CD4-positive, alpha-beta T cell treated with Interleukin-17A for 1 hour (primary cell): Measurements from ENCODE around the gene UTS2R.

Experiments
- DNase-seq: peaks from one replicate; pipeline ENCODE4 v3.0.0-alpha.2; 2020

Gene UTS2R

DNA sequence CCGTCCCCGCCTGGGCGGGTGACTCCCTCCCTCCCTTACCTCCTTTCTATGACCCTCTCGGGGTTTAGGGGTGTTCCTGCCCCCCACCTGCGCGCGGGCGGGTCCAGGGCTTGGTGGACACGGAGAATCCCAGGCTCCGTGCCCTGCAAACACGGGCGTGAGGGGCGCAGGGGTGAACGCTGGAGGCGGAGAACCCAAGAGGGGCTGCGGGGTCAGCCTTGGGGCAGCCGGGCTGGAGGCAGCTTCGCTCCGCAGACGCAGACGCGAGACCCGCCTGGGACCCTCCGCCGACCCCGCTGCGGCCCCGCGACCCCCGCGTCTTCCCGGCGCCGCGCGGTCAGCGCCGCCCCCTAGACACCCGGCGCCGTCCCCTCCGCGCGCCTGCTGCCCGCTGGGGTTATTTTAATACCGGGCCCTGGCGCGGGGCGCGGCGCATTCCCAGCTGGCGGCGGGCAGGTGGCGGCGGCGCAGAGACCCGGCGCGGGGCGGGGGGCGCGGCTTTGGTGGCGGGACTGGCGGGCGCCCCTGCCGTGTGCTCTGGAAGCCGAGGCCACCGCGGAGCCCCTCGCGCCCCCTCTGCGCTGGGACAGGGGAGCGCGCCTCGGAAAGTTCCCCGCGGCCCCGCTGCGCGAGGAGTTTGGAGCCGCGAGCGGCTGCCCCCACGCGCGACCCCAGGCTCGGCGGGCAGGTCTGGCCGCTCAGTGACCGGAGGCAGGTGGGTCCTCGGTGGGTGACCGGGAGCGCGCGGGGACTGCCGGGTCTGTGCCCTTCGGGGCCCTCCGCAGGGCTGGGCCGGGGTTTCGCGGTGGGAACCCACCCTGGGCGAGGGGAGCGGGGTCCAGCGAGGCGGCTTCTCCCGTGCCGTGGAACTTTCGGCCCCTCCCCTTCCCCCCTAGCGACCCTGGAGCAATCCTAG is at the start of gene UTS2R:
Gene UTS2R, plus strand, starts transcription at position 433 of the 916 bp plus-strand sequence. CDS start 2,560 bp downstream, outside the sequence.
- no peak for DNase-seq

DNA sequence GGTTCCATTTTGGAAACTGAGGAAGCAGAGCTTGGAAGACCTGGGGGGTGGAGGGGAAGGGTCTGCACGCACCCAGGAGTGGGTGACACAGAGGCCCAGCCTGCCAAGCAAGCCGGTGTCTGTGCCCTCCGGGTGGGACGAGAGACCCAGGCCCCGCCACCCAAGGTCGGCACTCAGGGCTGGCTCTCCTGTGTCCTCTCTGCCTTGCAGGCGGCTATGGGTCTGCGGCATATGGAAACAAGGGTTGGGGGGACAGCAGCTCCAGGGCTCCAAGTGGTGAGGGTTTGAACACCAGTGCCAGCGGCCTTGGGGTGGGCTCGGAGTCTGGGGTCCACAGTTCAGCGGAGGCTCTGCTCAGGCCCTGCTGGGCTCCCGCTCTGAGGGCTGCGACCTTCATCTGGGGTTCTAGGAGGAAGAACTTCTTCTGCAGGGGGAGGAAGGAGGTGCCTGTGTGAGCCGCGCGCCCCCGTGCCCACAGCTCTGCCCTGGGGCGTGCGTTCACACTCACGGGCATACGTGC is 49.6 kb upstream of the UTS2R start:
- DNase-seq, result no peak

DNA sequence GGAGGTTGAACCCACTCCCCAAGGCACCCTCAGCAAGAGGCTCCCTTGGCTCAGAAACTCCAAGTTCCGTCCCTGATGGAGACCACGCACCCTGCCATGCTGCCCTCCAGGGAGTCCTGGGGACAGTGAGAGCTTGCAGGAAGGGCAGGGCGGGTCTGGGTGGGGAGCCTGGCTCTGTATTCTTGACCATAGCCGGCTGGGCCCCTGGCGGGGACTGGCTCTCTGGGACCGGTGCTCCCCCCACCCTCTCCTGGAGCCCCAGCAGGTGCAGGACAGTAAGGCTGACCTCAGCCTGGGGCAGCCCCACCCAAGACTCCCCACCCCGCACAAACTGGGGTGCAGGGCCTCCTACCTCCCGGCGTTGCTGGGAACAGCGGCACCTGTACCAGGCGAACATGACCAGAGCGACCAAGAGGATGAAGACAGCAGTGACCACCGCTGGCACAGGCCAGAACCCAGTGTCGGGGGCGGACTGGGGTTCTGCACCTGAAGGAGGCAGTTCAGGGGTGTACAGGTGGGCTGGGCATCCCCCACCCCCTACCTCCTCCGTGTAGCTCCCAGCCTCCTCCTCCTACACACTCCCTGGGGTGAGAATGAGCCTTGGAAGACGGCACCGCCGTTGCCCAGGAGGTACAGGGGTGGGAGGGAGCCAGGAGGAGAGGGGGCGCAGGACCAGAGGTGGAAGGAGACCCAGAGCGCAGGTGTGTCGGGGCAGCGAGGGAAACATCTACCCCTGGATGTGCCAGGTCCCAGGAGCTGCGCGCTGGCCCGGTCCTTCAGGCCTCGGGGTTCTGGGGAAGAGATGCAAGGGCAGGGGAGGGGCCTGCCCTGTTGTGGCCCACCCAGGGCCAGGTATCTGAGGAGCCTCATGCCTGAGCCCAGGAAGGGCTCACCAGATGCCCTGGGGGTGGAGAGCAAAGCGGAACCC is 48.8 kb upstream of the UTS2R start:
- DNase-seq, result no peak

DNA sequence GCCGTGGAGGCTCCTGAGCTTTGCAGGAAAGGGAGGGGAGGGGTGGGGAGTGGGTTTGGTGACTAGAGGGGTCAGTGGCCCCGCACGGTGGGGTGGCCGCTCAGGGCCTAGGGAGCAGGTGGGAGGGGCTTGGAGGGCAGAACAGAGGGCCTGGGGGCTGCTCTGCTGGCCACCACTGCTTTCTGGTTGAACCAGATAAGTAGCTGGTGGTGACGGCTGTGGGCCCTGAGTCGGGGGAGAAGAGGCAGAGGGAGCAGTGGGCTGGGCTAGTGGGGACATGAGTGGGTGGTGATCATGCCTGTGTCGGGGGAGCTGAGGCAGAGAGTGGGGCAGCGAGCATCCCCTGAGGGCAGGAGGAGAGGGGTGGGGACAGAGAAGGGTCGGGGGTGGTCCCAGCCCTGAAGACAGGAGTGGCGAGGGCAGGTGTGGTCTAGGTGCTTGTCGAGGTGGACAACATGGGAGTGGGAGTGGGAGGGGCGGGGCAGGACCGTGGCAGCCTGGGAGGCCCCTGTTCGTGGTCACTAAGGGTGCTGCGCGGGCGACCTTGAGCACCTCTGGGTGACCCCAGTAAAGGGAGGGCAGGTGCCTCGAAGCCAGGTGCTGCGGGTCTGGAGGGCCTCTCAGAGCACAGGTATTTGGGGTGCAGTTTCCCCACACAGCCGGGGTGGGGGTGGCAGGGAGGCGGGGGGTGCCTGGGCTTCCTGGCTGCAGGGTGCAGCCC is 47.9 kb upstream of the UTS2R start:
- DNase-seq, result no peak

DNA sequence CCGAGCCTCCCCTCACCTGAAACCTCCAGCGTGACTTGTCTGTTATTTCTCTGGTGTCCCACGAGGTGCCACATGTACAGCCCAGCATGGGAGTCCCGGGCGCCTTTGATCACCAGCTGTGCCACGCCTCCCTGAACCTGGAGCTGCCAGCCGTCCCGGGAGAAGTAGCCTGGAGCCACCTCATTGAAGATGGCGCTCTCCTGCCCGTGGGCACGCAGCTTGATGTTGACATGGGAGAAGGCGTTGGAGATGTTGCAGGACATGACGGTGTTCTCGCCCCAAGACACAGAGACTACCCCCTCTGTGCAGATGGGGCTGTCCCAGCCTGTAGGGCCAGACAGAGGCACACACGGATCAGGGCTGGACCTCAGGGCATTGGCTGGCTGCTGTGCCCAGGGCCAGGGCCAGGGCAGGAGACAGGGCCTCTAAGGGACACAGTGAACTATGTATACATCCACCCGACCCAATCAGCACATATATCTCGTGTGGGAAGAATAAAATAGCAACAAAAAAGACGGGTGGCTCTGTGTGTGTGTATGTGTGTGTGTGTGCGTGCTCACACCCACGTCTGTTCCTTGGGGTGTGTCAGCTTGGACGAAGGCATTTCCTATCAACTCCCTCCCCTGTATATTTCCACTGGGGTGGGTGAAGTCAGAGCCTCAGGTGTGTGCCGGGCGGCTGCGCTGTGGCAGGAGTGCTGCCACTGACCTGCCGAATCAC is 46.8 kb upstream of the UTS2R start:
- no peak for DNase-seq

DNA sequence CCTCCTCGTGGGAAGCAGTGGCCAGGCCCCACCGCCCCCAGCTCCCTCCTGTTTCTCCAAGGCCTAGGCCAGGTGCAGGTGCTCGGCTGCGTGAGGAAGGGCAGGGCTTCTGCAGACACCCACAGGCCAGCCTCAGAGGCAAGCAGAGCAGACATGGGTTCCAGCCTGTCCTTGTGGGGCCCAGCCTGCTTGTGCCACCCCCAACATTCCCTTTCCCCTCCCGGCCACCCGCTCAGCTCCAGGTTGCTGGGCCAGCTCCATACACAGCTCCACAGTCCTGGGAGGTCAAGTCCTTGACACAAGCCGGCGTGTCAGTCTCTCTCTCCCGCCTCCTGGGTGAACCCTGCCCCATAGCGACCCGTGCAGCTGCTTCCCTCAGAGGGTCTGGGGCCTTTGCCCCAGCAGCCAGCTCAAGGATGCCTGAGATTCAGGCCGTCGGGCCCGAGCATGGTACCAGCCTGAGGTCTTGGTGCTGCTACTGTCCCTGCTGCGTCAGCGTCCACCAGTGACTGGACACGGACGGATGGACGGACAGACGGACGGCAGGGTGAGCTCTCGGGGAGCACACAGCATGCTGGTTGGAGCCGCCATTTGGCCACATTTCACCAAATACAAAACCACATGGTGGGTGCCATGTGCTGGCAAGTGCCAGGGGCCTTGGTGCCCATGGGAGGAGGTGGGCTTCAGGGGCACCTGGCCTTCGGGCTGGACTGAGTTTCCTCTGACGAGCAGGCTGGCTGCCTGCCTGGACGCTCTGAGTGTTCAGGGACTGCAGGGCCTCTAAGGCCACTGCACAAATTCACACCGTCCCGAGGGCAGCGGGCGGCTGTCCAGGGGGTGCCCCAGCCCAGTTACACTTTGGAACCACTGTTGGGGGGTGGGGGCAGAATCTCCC is 46.0 kb upstream of the UTS2R start:
- DNase-seq, result no peak

DNA sequence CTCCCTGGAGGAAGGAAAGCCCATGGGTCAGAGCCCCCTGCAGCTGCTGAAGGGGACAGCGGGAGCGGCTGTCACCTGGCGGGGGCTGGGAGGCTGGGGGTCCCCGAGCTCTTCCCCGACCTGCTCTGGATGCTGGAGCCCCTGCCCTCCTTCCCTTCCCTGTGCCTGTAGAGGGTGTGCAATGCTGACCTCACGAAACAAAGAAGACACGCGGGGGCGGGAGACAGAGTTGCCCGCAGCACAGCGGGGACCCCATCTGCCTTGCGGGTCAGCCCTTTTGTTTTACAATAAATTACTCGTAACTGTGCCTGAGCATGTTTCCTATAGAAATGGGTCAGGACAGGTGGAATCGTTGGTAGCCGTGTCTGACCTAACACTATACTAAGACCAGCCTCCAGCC is 44.3 kb upstream of the UTS2R start:
- DNase-seq, result no peak

DNA sequence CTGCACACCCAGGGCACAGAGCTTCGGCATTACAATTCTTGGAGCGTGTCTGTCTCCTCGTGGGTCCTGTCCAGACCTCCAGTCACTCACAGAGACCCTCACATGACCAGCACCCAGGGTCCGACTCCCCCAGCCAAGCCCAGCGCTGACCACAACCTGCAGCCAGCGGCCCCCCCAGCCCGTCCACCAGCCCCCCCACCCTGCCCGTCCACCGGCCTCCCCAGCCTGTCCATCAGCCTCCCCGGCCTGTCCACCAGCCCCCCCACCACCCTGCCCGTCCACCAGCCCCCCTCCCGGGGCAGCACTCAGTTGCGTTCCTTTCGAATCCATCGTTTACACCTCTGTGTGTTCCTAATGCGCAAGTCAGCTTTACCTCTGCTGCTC is 43.8 kb upstream of the UTS2R start:
- DNase-seq, result no peak

DNA sequence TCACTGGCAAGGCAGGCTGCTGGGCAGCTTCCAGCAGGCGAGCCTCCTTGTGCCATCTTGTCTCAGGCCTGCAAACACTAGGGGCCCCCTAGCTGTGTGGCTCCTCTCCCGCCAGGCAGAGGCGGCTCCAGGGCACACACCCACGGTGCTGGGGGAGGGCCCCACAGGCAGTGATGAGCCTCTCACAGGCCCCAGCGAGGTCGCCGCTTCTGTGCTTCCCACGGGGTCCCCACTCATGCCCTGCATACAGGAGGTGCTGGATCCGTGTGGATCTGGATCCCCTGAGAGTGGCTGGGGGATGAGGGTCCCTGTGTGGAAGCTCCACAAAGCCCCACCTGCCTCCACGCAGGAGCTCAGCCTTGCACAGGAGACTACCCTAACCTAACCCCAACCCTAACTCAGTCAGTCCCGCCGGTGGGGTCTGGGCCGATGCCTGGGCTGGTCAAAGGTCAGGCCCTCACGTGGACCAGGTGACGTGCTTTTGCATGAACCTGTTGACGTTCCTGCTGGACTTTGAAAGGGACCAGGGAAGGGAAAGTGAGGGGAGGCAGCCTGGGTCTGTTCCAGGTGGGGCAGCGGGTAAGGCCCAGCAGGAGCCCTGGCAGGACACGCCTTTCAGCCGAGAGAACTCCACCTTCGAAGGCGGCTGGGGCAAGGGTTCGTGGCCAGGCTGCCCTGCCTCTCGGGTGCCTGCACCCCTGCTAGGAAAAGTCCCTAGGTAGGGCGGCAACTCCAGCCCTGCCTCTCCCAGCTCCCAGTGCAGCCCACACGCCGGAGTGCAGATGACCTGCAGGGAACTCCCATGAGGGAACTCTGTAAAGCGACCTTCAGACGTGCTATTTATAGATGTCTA is 43.2 kb upstream of the UTS2R start:
- DNase-seq, result no peak

DNA sequence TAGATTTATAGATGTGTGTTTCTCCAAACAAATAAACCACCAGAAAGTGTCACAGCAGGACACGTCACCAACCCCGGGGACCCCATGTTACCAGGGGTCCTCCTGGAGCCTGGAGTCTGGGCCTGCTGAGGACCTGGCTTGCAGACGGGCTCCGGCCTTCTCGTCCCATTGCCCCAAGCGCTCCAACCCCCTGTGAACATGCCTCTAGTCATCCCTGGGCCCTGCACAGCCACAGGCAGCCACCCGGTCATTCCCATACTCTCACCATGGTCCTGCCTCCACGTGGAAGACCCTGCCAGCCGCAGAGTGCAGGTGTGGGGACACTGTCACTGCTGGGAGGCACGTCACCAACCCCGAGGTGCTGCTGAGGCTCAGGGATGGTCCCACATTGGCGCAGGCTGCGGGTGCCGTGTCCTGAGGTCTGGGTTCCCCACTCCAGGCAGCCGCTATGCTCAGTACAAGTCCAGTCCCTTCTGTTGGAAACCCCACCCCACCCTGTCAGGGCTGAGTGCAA is 42.5 kb upstream of the UTS2R start:
- DNase-seq, result no peak

DNA sequence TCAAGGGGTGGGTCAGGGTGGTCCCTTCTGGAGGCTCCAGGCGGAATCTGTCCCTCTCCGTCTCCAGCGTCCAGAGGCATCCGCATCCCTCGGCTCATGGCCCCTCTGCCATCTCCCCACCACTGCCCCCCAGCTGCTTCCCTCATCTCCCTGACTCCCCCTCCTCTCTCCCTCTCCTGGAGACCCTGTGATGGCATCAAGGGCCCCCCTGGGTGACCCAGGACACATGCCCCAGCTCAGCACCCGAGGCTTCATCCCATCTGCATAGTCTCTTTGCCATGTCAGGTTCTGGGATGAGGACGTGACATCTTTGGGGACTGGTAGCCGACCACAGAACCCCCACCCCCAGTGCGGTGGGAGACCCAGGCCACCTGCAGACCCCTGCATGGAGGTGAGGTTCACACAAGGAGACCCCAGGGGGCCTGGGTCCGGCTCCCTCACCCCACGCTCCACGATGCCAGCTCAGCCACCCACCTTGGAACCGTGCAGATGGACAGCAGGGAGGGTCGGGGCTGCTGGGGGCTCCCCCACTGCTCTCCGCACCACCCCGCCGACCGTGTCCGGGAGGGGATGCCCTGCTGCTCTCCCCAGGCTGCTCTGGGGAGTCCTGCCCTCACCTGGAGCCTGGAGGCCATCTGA is 41.8 kb upstream of the UTS2R start:
- DNase-seq, result no peak

DNA sequence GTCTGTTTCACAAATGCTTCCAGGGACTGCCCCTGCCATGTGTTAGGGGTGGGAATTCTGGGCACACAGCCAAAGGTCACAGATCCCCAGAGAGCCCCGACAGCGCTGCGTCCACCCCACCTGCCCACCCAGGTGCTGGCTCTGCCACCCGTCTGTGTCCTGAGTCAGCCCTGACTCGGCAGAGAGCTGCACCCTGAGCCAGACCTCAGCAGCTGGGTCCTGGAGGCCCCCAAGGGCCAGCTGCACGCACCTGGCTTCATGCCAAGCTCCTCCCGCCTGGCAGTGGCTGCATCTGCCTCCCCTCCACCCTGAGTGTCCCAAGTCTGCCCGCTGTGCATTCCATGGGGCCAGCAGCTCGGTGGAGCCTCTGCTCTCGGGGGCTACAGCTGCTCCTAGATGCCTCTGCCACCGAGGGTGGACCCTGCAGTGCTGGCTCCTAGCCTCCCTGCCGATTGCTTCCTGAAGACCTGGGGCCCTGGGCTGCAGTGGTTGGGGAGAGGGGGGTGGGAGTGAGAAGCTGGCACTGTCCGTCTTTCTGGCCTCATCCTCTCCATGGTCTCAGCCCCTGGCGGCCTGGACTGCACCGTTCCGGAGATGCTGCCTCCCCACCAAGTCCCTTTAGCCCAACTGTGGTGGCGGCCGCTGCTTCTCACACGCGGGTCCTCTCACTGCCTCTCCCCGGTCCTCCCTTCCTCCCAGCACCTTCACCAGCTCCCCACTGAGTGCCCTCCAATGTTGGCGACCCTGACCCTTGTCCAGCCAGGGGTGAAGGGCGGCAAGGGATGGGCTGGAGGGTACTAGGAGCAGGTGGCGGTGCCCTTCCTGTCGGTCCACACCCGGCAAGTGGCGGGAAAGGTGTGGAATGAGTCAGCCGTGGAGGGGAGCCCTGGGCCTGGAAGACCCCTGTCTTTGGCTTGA is 41.0 kb upstream of the UTS2R start:
- no peak for DNase-seq

DNA sequence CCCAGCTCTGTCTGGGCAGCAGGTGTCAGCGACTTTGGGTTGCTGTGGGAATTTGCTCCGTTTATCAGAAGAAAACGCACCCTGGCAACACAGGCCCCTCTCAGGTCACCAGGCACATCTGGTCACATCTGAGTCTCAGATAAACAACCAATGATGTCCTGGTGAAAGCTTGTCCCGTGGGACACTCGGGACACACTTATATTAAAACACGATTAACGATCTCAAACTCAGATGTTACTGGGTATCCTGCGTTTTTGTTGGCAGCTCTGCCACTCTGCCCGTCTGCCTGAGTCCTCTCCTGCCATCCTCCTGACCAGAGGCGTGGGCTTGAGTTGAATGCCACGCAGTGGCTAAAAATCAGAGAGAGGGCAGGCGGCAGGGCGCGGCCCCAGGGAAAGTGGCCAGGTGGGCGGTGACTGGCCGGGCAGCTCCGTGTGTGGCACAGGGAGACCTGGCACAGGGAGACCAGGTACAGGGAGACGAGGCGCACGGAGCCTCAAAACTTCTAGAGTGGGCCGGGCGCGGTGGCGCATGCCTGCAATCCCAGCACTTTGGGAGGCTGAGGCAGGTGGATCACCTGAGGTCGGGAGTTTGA is 40.1 kb upstream of the UTS2R start:
- DNase-seq, result no peak

DNA sequence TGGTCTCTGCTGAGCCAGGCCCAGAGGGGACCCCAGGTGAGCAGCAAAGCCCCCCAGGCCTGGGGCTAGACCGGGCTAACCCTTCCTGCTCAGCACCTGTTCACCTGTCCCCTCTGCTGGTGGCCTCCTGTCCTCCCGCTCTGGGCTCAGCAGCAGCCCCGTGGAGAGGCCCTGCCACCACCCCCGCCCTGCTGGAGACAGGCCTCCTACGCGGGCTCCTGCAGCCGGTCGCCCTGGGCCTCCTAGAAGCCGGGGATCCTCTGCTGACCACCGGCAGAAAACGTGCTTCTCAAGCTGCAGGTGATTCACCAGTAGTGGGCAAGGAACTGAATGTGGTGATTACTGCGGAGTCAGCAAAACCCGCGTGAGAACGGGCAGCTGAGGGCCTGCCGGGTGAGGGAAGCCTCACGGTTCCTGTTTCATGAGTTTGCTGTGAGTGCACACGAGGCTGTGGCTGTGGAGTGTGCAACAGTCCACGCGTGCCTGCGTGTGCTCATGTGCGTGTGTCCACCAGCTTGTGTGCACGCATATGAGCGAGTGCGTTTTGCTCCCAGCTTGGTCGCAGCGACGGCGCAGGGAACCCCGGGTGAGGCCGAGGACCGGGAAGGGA is 38.8 kb upstream of the UTS2R start:
- peak; percentile 36 for DNase-seq

DNA sequence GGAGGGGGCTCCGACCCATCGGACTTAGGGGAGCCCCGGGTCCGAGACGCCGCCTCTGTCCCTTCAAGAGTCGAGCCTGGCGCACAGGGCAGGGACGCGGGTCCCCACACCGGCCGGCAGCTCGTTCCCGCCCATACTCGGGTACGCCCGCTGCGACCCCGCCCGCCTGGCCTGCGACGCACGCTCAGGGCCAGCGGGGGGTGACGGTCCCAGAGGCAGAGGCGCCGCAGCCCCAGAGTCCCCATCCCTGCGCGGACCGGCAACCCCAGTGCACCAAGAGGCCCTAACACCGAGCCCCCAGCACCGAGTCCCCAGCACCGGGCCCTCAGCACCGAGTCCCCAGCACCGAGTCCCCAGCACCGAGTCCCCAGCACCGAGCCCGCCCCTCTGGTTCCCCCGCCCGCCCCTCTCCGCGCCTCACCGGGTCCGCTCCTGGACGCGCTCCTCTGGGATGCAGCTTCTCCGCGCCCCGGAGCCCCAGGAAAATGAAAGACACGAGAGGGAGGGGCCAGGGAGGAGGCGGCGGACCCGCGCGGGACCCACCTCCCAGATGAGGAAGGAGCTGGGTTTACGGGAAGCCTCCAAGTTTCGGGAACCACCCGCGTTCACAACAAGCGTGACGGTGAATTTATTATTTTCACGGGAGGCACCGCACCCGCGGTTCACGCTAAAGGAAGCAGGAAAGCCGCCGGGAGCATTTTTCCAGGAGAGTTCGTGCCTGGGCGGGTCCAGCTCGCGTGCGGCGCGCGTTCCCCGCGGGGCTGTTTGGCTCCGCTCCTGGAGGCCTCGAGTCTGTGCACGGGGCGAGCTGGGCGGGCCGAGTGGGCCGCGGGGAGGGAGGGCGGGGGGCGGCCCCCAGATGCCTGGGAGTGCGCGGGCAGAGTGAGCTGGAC is 38.0 kb upstream of the UTS2R start, which contains the start of gene SECTM1:
Gene SECTM1, minus strand, starts transcription at position 488 of the 893 bp plus-strand sequence. CDS start 6,526 bp downstream, outside the sequence.
- DNase-seq, result peak; percentile 14

DNA sequence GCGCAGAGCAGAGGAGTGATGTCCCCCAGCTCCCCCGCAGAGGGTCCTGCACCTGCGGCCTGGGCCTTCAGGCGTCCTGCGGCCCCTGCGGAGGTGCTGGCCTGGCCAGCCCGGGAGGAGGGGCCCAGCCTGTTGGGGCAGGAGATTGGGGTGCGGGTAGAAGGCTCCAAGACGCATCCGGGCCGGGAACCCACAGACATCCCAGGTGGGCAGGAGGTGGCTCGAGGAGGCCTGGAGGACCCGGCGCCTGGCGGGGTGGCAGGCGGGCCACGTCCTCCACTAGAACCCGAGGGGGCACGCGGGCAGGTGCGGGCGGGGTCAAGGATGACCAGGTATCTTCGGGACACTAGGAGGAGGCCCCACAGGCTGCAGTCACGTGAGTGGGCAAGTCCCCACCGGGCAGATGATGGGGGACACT is 37.4 kb upstream of the UTS2R start:
- DNase-seq, result no peak
